NCI-H2029 treated with DMSO at 0.1 percent for 48 hours (cell line): ENCODE data around the gene NXPE3.

Experiments used
- DNase-seq: peaks from one replicate; lab custom pipeline; 2025; lab: John Stamatoyannopoulos, UW

Gene NXPE3

GRCh38 chr3:101828691-101829436 lies 49.9 kb downstream of the NXPE3 start:
- no peak for DNase-seq

- no peak for DNase-seq
Measured at GRCh38 chr3:101829437-101829830, 50.4 kb downstream of the NXPE3 start.

DNA sequence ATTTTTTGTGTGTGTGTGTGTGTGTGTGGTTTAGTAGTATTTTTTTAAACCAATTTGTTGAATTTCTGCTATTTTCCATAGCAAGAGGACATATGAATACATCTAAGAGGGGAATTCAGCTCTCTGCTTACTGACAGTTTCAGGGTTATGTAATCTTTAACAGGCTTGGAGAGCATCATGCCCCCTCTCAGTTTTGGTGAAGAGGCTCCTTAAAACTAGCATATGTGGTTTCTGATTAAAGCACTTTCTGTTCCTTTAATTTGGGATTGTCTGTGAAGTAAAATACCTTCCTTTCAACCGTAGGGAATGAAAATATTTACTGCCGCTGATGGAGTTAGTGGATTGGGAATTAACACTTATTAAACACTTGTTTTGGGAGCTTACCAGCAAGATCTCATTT lies 50.9 kb downstream of the NXPE3 start:
- DNase-seq, result no peak

GRCh38 chr3:101833446-101833974 lies 54.5 kb downstream of the NXPE3 start:
- no peak for DNase-seq

- no peak for DNase-seq
Measured at GRCh38 chr3:101835676-101836075, 56.7 kb downstream of the NXPE3 start.

DNA sequence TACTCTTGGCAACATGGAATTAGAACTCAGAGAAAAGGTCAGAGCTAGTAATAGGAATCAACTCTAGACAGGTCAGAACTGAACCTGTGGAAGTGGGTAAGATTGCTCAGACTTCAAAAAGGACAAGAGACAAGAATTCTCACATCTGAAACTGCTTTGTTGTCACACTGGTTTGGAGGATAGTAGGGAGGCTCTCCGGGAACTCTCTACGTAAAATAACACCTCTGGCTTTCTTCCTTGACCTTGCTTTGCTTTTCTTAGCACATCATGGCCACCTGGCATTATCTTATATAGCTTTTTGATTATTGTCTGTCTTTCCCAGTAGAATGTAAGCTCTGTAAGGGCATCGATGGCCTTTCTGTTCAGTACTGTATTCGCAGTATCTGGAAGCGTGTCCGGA lies 57.1 kb downstream of the NXPE3 start:
- DNase-seq, result no peak

GRCh38 chr3:101836652-101837598 lies 57.9 kb downstream of the NXPE3 start:
- DNase-seq, result peak; percentile 71

- no peak for DNase-seq
Measured at GRCh38 chr3:101838691-101839090, 59.7 kb downstream of the NXPE3 start.

DNA sequence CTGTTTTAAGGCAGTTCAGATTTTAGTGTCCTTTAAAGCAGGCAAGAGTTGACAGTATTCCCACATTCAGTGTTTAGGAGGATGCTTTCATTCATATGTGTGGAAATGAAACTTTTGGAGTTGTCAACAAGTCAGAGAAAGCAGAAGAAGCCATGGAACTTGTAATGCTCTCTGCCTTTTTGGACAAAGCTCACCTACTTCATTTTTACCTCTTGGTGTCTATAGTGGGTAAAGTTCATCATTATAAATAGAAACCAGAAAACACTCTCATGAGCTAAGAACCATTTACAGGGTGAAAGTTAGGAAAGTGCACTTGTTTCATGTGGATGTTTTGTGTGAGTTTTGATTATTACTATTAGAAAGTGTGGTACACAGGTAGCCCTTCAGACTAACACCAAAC lies 61.1 kb downstream of the NXPE3 start:
- no peak for DNase-seq

DNA sequence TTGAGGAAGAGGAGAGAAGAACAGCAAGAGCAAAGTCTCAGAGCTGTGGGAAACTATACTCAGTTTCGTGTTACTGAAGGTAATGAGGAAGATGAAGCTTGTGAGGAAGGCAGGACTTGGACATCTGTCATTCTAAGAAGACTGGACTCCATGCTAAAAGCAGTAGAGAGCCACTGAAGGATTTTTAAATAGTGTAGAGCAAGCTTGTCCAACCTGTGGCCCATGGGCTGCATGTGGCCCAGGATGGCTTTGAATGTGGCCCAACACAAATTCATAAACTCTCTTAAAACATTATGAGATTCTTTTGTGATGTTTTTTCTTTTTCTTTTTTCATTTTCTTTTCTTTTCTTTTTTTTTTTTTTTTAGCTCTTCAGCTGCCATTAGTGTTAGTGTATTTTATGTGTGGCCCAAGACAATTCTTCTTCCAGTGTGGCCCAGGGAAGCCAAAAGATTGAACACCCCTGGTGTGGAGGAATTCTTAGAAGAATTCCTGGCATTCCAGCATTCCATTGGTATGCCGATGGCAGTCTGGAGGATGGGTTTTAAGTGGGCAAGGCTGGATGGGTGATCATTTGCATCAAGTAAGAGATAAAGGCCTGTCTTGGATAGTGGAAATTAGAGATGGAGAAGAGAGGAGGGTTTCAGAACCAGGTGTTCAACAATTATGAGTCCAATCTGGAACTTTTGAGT lies 63.4 kb downstream of the NXPE3 start:
- DNase-seq, result no peak

DNA sequence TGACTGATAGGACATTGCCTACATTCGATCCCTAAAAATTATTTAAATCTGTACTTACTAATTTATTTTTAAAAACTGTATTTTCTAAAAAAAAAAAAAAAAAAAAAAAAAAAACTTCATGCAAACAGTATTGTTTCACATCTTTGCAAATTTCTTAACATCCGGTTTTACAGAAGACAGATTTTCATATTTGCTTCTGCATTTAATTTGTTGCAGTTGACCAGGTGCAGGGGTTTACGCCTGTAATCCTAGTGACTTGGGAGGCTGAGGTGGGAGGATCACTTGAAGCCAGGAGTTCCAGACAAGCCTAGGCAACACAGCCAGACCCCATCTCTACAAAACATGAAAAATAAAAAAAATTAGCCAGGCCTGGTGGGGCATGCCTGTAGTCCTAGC lies 63.9 kb downstream of the NXPE3 start:
- DNase-seq, result no peak

- DNase-seq, result no peak
Measured at GRCh38 chr3:101845425-101845824, 66.4 kb downstream of the NXPE3 start.

DNA sequence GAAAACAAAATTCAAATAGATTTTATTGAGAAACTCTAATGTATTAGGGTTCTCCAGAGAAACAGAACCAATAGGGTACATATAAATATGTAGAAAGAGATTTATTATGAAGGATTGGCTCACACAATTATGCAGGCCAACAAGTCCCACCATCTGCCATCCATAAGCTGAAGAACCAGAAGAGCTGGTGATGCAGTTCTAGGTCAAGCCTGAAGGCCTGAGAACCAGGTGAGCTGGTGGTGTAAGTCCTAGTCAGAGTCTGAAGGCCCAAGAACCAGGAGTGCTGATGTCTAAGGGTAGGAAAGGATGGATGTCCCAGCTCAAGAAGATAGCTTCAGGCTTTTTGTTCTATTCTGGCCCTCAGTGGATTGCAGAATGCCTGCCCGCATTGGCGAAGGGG lies 67.7 kb downstream of the NXPE3 start:
- DNase-seq, result no peak

DNA sequence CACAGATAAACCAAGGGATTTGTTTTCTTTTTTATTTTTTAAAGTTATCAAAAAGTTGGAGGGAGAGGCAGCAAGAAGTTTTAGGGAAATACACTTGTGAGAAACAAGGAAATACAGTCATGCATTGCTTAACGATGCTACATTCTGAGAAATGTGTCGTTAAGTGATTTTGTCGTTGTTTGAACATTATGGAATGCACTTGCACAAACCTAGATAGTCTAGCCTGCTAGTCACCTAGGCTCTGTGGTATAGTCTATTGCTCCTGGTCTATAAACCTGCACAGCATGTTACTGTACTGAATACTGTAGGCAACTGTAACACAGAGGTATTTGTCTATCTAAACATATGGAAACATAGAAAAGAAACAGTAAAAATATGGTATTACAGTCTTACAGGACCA lies 68.3 kb downstream of the NXPE3 start:
- DNase-seq, result no peak

GRCh38 chr3:101848326-101848725 lies 69.3 kb downstream of the NXPE3 start:
- no peak for DNase-seq

GRCh38 chr3:101848754-101849713 lies 70.0 kb downstream of the NXPE3 start, which contains the start of gene NFKBIZ:
Gene NFKBIZ (plus strand): TSS chr3:101849514. CDS start chr3:101849629, 115 bp downstream.
- DNase-seq, result peak; percentile 68

DNA sequence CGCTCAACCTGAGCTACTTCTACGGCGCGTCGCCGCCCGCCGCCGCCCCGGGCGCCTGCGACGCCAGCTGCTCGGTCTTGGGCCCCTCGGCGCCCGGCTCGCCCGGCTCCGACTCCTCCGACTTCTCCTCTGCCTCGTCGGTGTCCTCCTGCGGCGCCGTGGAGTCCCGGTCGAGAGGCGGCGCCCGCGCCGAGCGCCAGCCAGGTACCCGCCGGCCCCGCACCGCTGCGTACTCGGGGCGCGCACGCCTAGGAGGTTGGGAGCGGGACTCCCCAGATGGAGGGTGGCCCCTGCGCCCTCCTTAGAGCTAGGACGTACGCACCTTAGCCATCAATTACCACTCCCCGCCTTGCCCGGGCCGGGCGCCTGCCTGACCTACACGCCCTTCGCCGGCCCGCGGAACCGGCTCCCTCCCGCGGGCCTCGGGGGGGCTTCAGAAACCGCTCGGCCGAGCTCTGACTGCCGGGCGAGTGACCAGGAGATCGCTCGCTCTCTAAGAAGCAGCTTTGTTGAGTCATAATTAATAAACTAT lies 70.8 kb downstream of the NXPE3 start:
- DNase-seq, result no peak

DNA sequence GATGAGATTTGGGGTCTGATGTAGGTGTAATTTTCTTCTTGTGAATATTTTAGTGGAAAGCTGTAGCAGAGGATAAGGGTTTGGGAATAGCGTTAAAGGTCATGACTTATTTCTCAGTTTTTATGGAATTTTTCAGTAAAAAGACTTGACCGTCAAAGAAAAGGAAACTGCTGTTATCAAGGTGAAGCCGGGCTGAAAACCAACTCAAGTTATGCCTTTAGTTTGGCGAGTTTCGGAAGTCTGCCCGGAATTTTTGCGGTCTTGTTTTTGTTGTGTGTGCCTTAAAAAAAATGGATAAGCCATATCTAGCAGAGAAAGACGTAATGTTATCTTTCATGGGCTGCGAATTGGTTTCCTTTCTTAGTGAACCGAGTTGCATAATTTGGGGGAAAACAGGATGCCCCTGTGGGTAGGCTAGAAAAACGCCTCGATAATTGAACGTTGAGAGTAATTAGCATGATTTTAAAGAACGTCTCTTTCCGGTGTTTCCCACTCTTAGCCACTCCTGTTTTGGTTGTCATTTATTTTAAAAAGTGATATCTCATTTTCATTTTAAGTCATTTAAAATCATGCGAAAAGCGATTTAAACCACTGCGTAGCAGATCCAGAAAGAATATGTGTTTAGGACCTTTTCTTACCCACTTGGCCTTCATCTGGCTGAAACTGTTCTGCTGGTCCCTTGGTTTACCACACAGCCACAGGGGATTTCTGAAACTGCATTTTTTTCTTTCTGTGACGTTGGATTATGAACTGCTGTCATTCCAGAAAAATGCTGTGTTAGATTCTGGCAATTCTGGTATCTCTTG lies 71.4 kb downstream of the NXPE3 start:
- no peak for DNase-seq

DNA sequence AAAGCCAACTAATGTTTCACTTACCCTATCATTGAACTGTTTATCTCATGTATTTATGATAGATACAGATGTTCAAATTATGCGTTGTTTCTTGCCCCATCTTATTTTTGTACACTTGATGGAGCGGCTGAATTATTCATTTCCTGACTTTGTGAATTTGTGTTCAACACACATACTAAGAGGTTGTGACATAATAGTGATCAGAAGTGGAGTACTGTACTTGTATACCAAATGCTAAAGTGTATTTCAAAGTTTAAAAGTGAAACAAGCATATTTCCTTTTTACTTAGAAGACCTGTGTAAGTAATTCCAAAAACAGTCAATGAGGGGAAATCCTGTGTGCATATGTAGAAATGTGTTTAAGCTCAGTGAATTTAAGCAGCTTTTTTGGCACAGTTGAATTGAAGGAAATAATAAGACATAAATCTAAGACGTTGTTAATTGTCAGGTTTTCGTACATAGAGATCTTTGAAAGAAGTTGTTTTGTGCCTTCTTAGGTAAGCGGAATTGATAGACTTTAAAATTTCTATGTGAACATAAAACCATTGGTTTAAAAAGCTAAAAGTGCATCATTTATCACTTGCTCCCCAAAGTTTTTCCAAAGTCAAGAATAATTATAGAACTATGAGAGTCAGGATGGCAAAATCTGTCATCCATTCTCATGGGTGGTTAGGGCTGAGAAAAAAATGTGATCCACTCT lies 72.2 kb downstream of the NXPE3 start:
- DNase-seq, result no peak
